ENCODE data around the gene HHIPL2.

DNA sequence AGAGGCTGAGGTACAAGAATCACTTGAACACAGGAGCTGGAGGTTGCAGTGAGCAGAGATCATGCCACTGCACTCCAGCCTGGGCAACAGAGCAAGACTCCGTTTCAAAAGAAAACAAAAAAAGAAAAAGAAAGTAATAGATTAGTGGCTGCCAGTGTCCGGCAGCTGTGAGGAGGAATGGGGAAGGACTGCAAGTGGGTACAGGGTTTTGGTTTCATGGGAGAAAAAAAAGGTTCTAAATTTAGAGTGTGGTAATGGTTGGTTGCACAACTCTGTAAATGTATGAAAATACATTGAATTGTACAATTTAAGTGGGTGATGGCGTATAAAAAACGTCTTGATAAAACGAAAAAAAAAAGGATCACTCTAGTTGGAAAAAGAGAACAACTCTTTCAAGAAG lies 35.2 kb upstream of the HHIPL2 start:
- TF ChIP-seq, protein P1, sequence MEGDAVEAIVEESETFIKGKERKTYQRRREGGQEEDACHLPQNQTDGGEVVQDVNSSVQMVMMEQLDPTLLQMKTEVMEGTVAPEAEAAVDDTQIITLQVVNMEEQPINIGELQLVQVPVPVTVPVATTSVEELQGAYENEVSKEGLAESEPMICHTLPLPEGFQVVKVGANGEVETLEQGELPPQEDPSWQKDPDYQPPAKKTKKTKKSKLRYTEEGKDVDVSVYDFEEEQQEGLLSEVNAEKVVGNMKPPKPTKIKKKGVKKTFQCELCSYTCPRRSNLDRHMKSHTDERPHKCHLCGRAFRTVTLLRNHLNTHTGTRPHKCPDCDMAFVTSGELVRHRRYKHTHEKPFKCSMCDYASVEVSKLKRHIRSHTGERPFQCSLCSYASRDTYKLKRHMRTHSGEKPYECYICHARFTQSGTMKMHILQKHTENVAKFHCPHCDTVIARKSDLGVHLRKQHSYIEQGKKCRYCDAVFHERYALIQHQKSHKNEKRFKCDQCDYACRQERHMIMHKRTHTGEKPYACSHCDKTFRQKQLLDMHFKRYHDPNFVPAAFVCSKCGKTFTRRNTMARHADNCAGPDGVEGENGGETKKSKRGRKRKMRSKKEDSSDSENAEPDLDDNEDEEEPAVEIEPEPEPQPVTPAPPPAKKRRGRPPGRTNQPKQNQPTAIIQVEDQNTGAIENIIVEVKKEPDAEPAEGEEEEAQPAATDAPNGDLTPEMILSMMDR (IDR thresholded peaks at IDR 0.05) = no peak
- TF ChIP-seq EZH2 (IDR thresholded peaks at IDR 0.05) (no peak), EZH2phosphoT487 (IDR thresholded peaks at IDR 0.05) (no peak)

Measured in neural progenitor cell (in vitro differentiated cells).